Loucy (cell line): ENCODE data around the gene ARF5.

Experiments used
- CTCF ChIP-seq: fragments of 200-600 bp; sonication (generic); conservative IDR thresholded peaks from 2 replicates; pipeline ENCODE4 v1.5.1; 2014; ENCODE audit warnings: mild to moderate bottlenecking, antibody characterized with exemption, low read length
- EZH2phosphoT487 ChIP-seq: fragments of 200-600 bp; IDR thresholded peaks from 2 replicates; pipeline ENCODE4 v1.6.1; 2018; ENCODE audit warnings: antibody characterized with exemption, mild to moderate bottlenecking, moderate library complexity, borderline replicate concordance

DNA sequence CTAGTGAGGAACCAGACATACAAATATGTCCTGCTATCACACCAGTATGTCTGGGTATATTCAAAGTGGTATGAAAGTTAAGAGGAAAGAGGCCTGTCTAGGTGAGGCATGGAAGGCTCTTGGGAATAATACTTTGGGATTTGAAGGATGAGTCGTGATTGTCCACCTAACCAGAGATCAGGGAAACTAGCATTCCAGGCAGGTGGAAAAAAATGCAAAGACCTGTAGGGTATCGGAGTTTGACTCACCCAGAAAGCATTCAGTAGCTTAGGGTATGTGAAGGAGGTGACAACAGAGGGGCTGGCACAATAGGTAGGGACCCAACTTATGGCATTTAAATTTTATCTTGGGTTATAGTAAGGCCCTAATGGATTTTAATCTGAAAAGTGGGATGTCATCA, 1.9 kb upstream of the ARF5 start:
- no peak for TF ChIP-seq CTCF
- no peak for TF ChIP-seq EZH2phosphoT487
